Naive thymus-derived CD4-positive, alpha-beta T cell (primary cell): ENCODE data around the gene ATXN1L. TPM values are rescaled to one million over a fixed set of nuclear protein-coding genes. Genes with fewer than 3 reads are reported as not detected.
"Not testable (repeated sequence)": the region's sequence is repeated elsewhere in the genome, so short reads cannot be mapped to it uniquely, and the experiment has no call there.

Source experiments
- ATAC-seq: fragments of 150-1000 bp; cut with Tn5 transposase; 2 replicates; pipeline ENCODE4 v1.10.0; 2021; ENCODE audit warnings: mild to moderate bottlenecking, moderate library complexity
- CTCF ChIA-PET: fragments of 350-600 bp; sonication (Branson Sonifier 250); formaldehyde crosslinking; loops from one replicate; lab custom pipeline; 2021; ENCODE audit warnings: antibody characterized with exemption; lab: Charles Lee
- POLR2A ChIA-PET: fragments of 350-600 bp; sonication (Branson Sonifier 250); formaldehyde crosslinking; loops from one replicate; lab custom pipeline; 2021; ENCODE audit warnings: antibody characterized with exemption, inconsistent platforms; lab: Charles Lee
- DNase-seq, 9 donors: peaks; one replicate each; pipeline versions ENCODE4 v3.0.0 to v3.0.0-alpha.2; 2020 to 2022; ENCODE audit warnings: mixed read lengths in 1 of 9
- H3K27ac ChIP-seq: one replicate; pipeline ENCODE4 v1.7.0; 2013; ENCODE audit warnings: mild to moderate bottlenecking, low read depth, low read length, moderate library complexity
- H3K27me3 ChIP-seq, 2 donors: one replicate each; pipeline ENCODE4 v1.7.0; 2013; ENCODE audit warnings: low read length in 2 of 2, mild to moderate bottlenecking in 2 of 2, moderate library complexity in 2 of 2; ENCODE audit not compliant: control insufficient read depth in 2 of 2, insufficient read depth in 2 of 2
- H3K36me3 ChIP-seq, 3 experiments: 1 replicate in 2 of 3; 2 replicates in 1 of 3; pipeline ENCODE4 v1.7.0; 2013; ENCODE audit warnings: low read length in 3 of 3, mild to moderate bottlenecking in 3 of 3, moderate library complexity in 1 of 3; ENCODE audit not compliant: insufficient read depth in 3 of 3, control insufficient read depth in 2 of 3
- H3K4me1 ChIP-seq, 2 donors: one replicate each; pipeline ENCODE4 v1.7.0; 2013; ENCODE audit warnings: low read length in 2 of 2, mild to moderate bottlenecking in 2 of 2, moderate library complexity in 1 of 2; ENCODE audit not compliant: control insufficient read depth in 2 of 2, insufficient read depth in 2 of 2
- H3K4me3 ChIP-seq: 2 replicates; pipeline ENCODE4 v1.7.0; 2013; ENCODE audit warnings: mild to moderate bottlenecking, low read length
- H3K9me3 ChIP-seq, 3 experiments: 1 replicate in 2 of 3; 2 replicates in 1 of 3; pipeline ENCODE4 v1.7.0; 2013; ENCODE audit warnings: low read length in 3 of 3; ENCODE audit not compliant: control insufficient read depth in 2 of 3
- H3K27ac Mint-ChIP-seq, 9 donors: one replicate each; pipeline ENCODE4 v1.8.0; 2020 to 2022; ENCODE audit warnings: mixed read lengths in 9 of 9, mild to moderate bottlenecking in 8 of 9, moderate library complexity in 5 of 9, inconsistent platforms in 2 of 9
- H3K27me3 Mint-ChIP-seq, 5 donors: one replicate each; pipeline ENCODE4 v1.8.0; 2021 to 2022; ENCODE audit warnings: mixed read lengths in 5 of 5, mild to moderate bottlenecking in 1 of 5
- H3K36me3 Mint-ChIP-seq, 5 donors: one replicate each; pipeline ENCODE4 v1.8.0; 2020 to 2022; ENCODE audit warnings: mixed read lengths in 5 of 5, mild to moderate bottlenecking in 3 of 5, inconsistent platforms in 1 of 5
- H3K4me1 Mint-ChIP-seq, 7 donors: one replicate each; pipeline ENCODE4 v1.8.0; 2020 to 2022; ENCODE audit warnings: mixed read lengths in 7 of 7, mild to moderate bottlenecking in 3 of 7, inconsistent platforms in 1 of 7
- H3K4me3 Mint-ChIP-seq, 10 donors: one replicate each; pipeline ENCODE4 v1.8.0; 2020 to 2022; ENCODE audit warnings: mild to moderate bottlenecking in 10 of 10, mixed read lengths in 10 of 10, moderate library complexity in 6 of 10, inconsistent platforms in 2 of 10
- H3K9me3 Mint-ChIP-seq, 11 donors: one replicate each; pipeline ENCODE4 v1.8.0; 2020 to 2022; ENCODE audit warnings: mixed read lengths in 11 of 11, mild to moderate bottlenecking in 4 of 11, inconsistent platforms in 1 of 11, moderate library complexity in 1 of 11
- intact Hi-C, 2 donors: fragments of 100-400 bp; cut with micrococcal nuclease; formaldehyde crosslinking; loops; one replicate each; pipeline ENCODE4 v1.15.1; 2023
- polyA plus RNA-seq, 2 donors: library from polyadenylated mRNA; unstranded; fragments of 300-500 nt; fragmentation: Illumina TruSeq; gene quantifications; one replicate each; pipeline ENCODE4 v1.2.3, GENCODE V29; 2021
- total RNA-seq, 6 experiments: library from RNA in 5 of 6; stranded (reverse) in 5 of 6; gene quantifications; 1 replicate in 5 of 6; 2 replicates in 1 of 6; pipeline ENCODE4 v1.2.3 and lab custom pipeline; 2021 to 2026

Gene ATXN1L
- total and polyA plus RNA-seq, 7 experiments from 2014 or later: 8.9 to 52.9 (median 28.3) TPM

- H3K4me1 Mint-ChIP-seq: peaks cover 52 to 97% (median 73%) of the 10 kb centered on the region in 7 donors
Observed at GRCh38 chr16:71905765-71906164, 60.0 kb downstream of the ATXN1L start.

More at GRCh38 chr16:71905765-71906164, 60.0 kb downstream of the ATXN1L start:
- H3K36me3 ChIP-seq: peaks cover 0 to 10% (median 0%) of the 10 kb centered on the region in 3 experiments
- H3K4me3 ChIP-seq, CTCF ChIA-PET, H3K9me3 Mint-ChIP-seq, H3K9me3 ChIP-seq, H3K27ac ChIP-seq, H3K27me3 Mint-ChIP-seq, H3K27me3 ChIP-seq, intact Hi-C loops: not testable (repeated sequence)
- POLR2A ChIA-PET: interaction anchor here (0.6 to 3.1 kb wide), 3 partner anchors 10 to 58 kb away, joined by 3 to 18 read pairs (median 5); partner anchors contain the start of gene IST1
- peak overlapping the region; percentile 17 to 91 (median 76) for H3K27ac Mint-ChIP-seq
- peak overlapping the region; percentile 29 to 90 (median 75) for H3K4me3 Mint-ChIP-seq
- peak in 2 of 9 donors; percentile 12 to 23 for DNase-seq
- ATAC-seq: peak; percentile 47
- peaks cover 0 to 10% (median 10%) of the 10 kb centered on the region in 5 donors for H3K36me3 Mint-ChIP-seq
- H3K4me1 ChIP-seq: peaks cover 48 to 51% of the 10 kb centered on the region in 2 donors

Other genes starting within 250 kb of the ATXN1L start
- gene MARVELD3, start 219.8 kb upstream of the ATXN1L start, total RNA-seq: not detected
- gene MARVELD3, start 219.8 kb upstream of the ATXN1L start, polyA plus RNA-seq: not detected
- 10 to 100 TPM in 1 of 5 experiments, 1 to 10 TPM in 4; 6.3 to 10.6 (median 7.5) TPM for gene PHLPP2, start 121.3 kb upstream of the ATXN1L start, total RNA-seq
- 1 to 10 TPM; 1.5 to 2.2 TPM for gene PHLPP2, start 121.3 kb upstream of the ATXN1L start, polyA plus RNA-seq
- 100 to 1,000 TPM in 2 of 5 experiments, 10 to 100 TPM in 3; 95.3 to 147 (median 100.0) TPM for gene AP1G1, start 37.1 kb upstream of the ATXN1L start, total RNA-seq
- gene AP1G1, start 37.1 kb upstream of the ATXN1L start, polyA plus RNA-seq: 10 to 100 TPM in 1 of 2 donors, 1 to 10 TPM in 1; 6.7 to 12.8 TPM
- 10 to 100 TPM in 2 of 5 experiments, 1 to 10 TPM in 3; 2.6 to 13.3 (median 7.0) TPM for gene ZNF821, start 38.2 kb downstream of the ATXN1L start, total RNA-seq
- 1 to 10 TPM; 3.0 to 8.6 TPM for gene ZNF821, start 38.2 kb downstream of the ATXN1L start, polyA plus RNA-seq
- gene IST1, start 49.6 kb downstream of the ATXN1L start, total RNA-seq: 100 to 1,000 TPM; 176 to 303 (median 286) TPM
- gene IST1, start 49.6 kb downstream of the ATXN1L start, polyA plus RNA-seq: 100 to 1,000 TPM; 130 to 231 TPM
- under 1 TPM in 2 of 5 experiments, not detected in 3; 0.05 to 0.15 TPM for gene PKD1L3, start 154.4 kb downstream of the ATXN1L start, total RNA-seq
- not detected for gene PKD1L3, start 154.4 kb downstream of the ATXN1L start, polyA plus RNA-seq
- 10 to 100 TPM in 3 of 5 experiments, 1 to 10 TPM in 2; 4.9 to 15.6 (median 14.0) TPM for gene DHODH, start 162.8 kb downstream of the ATXN1L start, total RNA-seq
- gene DHODH, start 162.8 kb downstream of the ATXN1L start, polyA plus RNA-seq: 10 to 100 TPM in 1 of 2 donors, 1 to 10 TPM in 1; 9.6 to 13.5 TPM
- 1 to 10 TPM in 1 of 5 experiments, not detected in 4; 5.2 TPM for gene HP, start 208.5 kb downstream of the ATXN1L start, total RNA-seq
- gene HP, start 208.5 kb downstream of the ATXN1L start, polyA plus RNA-seq: under 1 TPM in 1 of 2 donors, not detected in 1; 0.26 TPM
- gene HPR, start 217.2 kb downstream of the ATXN1L start, total RNA-seq: not detected
- under 1 TPM in 1 of 2 donors, not detected in 1; 0.34 TPM for gene HPR, start 217.2 kb downstream of the ATXN1L start, polyA plus RNA-seq
- gene TXNL4B, start 247.6 kb downstream of the ATXN1L start, total RNA-seq: 10 to 100 TPM; 12.5 to 20.9 (median 18.5) TPM
- 10 to 100 TPM; 13.4 to 22.0 TPM for gene TXNL4B, start 247.6 kb downstream of the ATXN1L start, polyA plus RNA-seq
- gene DHX38, start 247.9 kb downstream of the ATXN1L start, total RNA-seq: 100 to 1,000 TPM in 3 of 5 experiments, 10 to 100 TPM in 2; 90.1 to 113 (median 104) TPM
- gene DHX38, start 247.9 kb downstream of the ATXN1L start, polyA plus RNA-seq: 10 to 100 TPM; 21.6 to 46.9 TPM